Mesenchymal stem cell (in vitro differentiated cells and primary cell): ENCODE measurements around the gene STN1.

Experiments used
- DNase-seq: peaks from one replicate; pipeline ENCODE4 v3.0.0-alpha.2; 2013
- H2AFZ ChIP-seq: one replicate; pipeline ENCODE4 v1.6.1; 2013; ENCODE audit warnings: low read depth, mild to moderate bottlenecking, control low read depth, inconsistent platforms, low read length, moderate library complexity
- H2AK5ac ChIP-seq: 2 replicates; pipeline ENCODE4 v1.6.1; 2013; ENCODE audit warnings: low read length, moderate library complexity, mild to moderate bottlenecking, inconsistent platforms; ENCODE audit not compliant: severe bottlenecking
- H2BK120ac ChIP-seq: one replicate; pipeline ENCODE4 v1.6.1; 2013; ENCODE audit warnings: low read depth, mild to moderate bottlenecking, inconsistent platforms, low read length, moderate library complexity
- H2BK12ac ChIP-seq, 2 experiments: one replicate each; pipeline ENCODE4 v1.6.1; 2013; ENCODE audit warnings: inconsistent platforms in 2 of 2, low read length in 2 of 2, mild to moderate bottlenecking in 2 of 2, moderate library complexity in 2 of 2, control low read depth in 1 of 2
- H2BK15ac ChIP-seq: one replicate; pipeline ENCODE4 v1.6.1; 2013; ENCODE audit warnings: mild to moderate bottlenecking, low read depth, inconsistent platforms; ENCODE audit not compliant: poor library complexity, severe bottlenecking
- H2BK5ac ChIP-seq: 2 replicates; pipeline ENCODE4 v1.6.1; 2013; ENCODE audit warnings: low read depth, mild to moderate bottlenecking, low read length, control low read depth, inconsistent platforms; ENCODE audit not compliant: poor library complexity, severe bottlenecking
- H3K14ac ChIP-seq, 2 experiments: one replicate each; pipeline ENCODE4 v1.6.1; 2013; ENCODE audit warnings: inconsistent platforms in 2 of 2, low read length in 2 of 2, control low read depth in 1 of 2, mild to moderate bottlenecking in 1 of 2, moderate library complexity in 1 of 2
- H3K18ac ChIP-seq, 2 experiments: one replicate each; pipeline ENCODE4 v1.6.1; 2013; ENCODE audit warnings: inconsistent platforms in 2 of 2, low read length in 2 of 2, control low read depth in 1 of 2, low read depth in 1 of 2, mild to moderate bottlenecking in 1 of 2
- H3K23ac ChIP-seq, 2 experiments: one replicate each; pipeline ENCODE4 v1.6.1; 2013; ENCODE audit warnings: inconsistent platforms in 2 of 2, low read length in 2 of 2, mild to moderate bottlenecking in 2 of 2, moderate library complexity in 2 of 2, control low read depth in 1 of 2
- H3K27ac ChIP-seq: 2 replicates; pipeline ENCODE4 v1.5.1; 2013; ENCODE audit warnings: mild to moderate bottlenecking, moderate library complexity, low read length, control low read depth, inconsistent platforms; ENCODE audit not compliant: poor library complexity, severe bottlenecking
- H3K27me3 ChIP-seq, 2 experiments: 2 replicates each; pipeline versions ENCODE4 v1.6.1 to v1.7.0; 2013; ENCODE audit warnings: low read length in 2 of 2, mild to moderate bottlenecking in 2 of 2, moderate library complexity in 2 of 2, control low read depth in 1 of 2, inconsistent platforms in 1 of 2; ENCODE audit not compliant: control insufficient read depth in 1 of 2, insufficient read depth in 1 of 2
- H3K36me3 ChIP-seq, 2 experiments: 2 replicates each; pipeline versions ENCODE4 v1.6.1 to v1.7.0; 2013; ENCODE audit warnings: low read length in 2 of 2, control low read depth in 1 of 2, inconsistent platforms in 1 of 2, low read depth in 1 of 2, mild to moderate bottlenecking in 1 of 2; ENCODE audit not compliant: insufficient read depth in 2 of 2, control insufficient read depth in 1 of 2
- H3K4ac ChIP-seq, 2 experiments: one replicate each; pipeline ENCODE4 v1.6.1; 2013; ENCODE audit warnings: inconsistent platforms in 2 of 2, low read length in 2 of 2, mild to moderate bottlenecking in 2 of 2, moderate library complexity in 2 of 2, control low read depth in 1 of 2, low read depth in 1 of 2
- H3K4me1 ChIP-seq: 2 replicates; pipeline ENCODE4 v1.6.1; 2013; ENCODE audit warnings: low read depth, low read length, control low read depth; ENCODE audit not compliant: control insufficient read depth, insufficient read depth
- H3K4me2 ChIP-seq: 2 replicates; pipeline ENCODE4 v1.6.1; 2013; ENCODE audit warnings: low read length, mild to moderate bottlenecking, inconsistent platforms; ENCODE audit not compliant: poor library complexity, severe bottlenecking
- H3K4me3 ChIP-seq, 2 experiments: 2 replicates each; pipeline versions ENCODE4 v1.5.1 to v1.7.0; 2013; ENCODE audit warnings: low read length in 2 of 2, mild to moderate bottlenecking in 2 of 2, control low read depth in 1 of 2, low read depth in 1 of 2; ENCODE audit not compliant: insufficient read depth in 1 of 2
- H3K79me1 ChIP-seq: replicated peaks from 2 replicates; pipeline ENCODE4 v1.6.1; 2013; ENCODE audit warnings: mild to moderate bottlenecking, control low read depth, low read length, inconsistent platforms; ENCODE audit not compliant: poor library complexity, severe bottlenecking
- H3K9ac ChIP-seq: 2 replicates; pipeline ENCODE4 v1.7.0; 2013; ENCODE audit warnings: mild to moderate bottlenecking, low read length, moderate library complexity
- H3K9me3 ChIP-seq: 2 replicates; pipeline ENCODE4 v1.7.0; 2013; ENCODE audit warnings: mild to moderate bottlenecking, low read length; ENCODE audit not compliant: control insufficient read depth
- H4K8ac ChIP-seq: one replicate; pipeline ENCODE4 v1.6.1; 2013; ENCODE audit warnings: inconsistent platforms, mild to moderate bottlenecking, low read length, moderate library complexity
- H4K91ac ChIP-seq: one replicate; pipeline ENCODE4 v1.6.1; 2013; ENCODE audit warnings: mild to moderate bottlenecking, low read length, inconsistent platforms
- WGBS: methylation state at CpG from one replicate; pipeline ENCODE4 v1.1.7; 2013; ENCODE audit warnings: mixed read lengths; 5-methylcytosine and 5-hydroxymethylcytosine counted together

Gene STN1

DNA sequence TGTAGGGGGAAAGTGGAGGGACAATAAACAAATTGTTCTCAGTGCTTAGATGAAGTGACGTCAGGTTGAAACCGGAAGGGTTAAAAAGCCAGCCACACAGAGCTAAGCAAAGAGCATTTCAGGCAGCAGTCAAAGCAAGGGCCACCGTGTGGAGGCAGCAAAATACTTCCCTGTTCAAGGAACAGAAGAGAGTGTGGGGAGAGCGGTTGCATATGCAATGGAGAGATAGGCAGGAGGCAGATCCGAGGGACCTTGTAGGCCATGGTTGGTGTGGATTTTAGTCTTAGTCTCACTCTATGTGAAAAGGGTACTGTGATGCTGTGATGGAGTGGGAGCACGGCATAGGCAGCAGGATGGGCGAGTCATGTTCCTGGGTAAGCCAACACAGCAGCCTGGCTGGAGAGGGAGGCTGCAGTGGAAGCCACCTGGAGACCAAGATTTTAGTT, 3.8 kb upstream of the STN1 start:
- H2BK5ac ChIP-seq = no peak overlapping the region
- H3K9ac ChIP-seq = no peak overlapping the region
- H3K18ac ChIP-seq = no peak overlapping the region
- H3K23ac ChIP-seq = no peak overlapping the region
- no peak overlapping the region for H3K4me3 ChIP-seq
- H3K27ac ChIP-seq = no peak overlapping the region
- DNase-seq = no peak
- H3K4me2 ChIP-seq = no peak overlapping the region
- no peaks in the 10 kb centered on the region for H3K79me1 ChIP-seq
- no peak overlapping the region for H4K8ac ChIP-seq
- H3K27me3 ChIP-seq = no peaks in the 10 kb centered on the region
- H2BK120ac ChIP-seq = no peak overlapping the region
- H3K36me3 ChIP-seq = no peaks in the 10 kb centered on the region
- H3K14ac ChIP-seq = no peak overlapping the region
- H2BK12ac ChIP-seq = no peak overlapping the region
- peaks cover 6% of the 10 kb centered on the region for H3K4me1 ChIP-seq
- H2BK15ac ChIP-seq = no peak overlapping the region
- H2AK5ac ChIP-seq = no peak overlapping the region
- no peak overlapping the region for H2AFZ ChIP-seq
- H3K4ac ChIP-seq = no peak overlapping the region
- no peaks in the 10 kb centered on the region for H3K9me3 ChIP-seq
- peak overlapping the region; percentile 18 for H4K91ac ChIP-seq
- 72% methylated on average over 7 of the region's 7 CpGs for WGBS

DNA sequence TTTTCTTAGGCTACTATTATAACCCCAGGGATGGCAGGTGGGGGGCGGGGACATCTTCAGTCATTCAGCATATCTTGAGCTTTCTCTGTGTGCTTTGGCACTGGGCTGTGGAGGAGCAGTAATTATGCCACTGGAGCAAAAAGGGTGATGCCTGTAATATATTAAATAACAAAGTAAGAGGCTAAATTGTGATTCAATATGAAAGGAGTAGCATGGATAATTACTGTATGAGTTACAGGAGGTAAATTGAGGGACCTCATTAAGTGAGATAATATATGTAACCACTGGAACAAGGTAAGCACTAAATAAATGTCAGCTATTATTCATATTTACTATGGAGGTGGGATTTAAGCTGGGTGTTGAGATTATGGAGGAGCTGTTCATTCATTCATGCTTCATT, 3.3 kb upstream of the STN1 start:
- DNase-seq = no peak
- no peak overlapping the region for H4K91ac ChIP-seq
- H3K4me2 ChIP-seq = no peak overlapping the region
- no peak overlapping the region for H3K9ac ChIP-seq
- no peak overlapping the region for H4K8ac ChIP-seq
- no peak overlapping the region for H3K23ac ChIP-seq
- no peak overlapping the region for H2AK5ac ChIP-seq
- H3K27ac ChIP-seq = no peak overlapping the region
- 88% methylated on average over 1 of the region's 1 CpG for WGBS
- H3K18ac ChIP-seq = no peak overlapping the region
- H3K79me1 ChIP-seq = no peaks in the 10 kb centered on the region
- H2BK15ac ChIP-seq = no peak overlapping the region
- H3K27me3 ChIP-seq = no peaks in the 10 kb centered on the region
- no peak overlapping the region for H3K4ac ChIP-seq
- H2BK5ac ChIP-seq = no peak overlapping the region
- peaks cover 6% of the 10 kb centered on the region for H3K4me1 ChIP-seq
- no peaks in the 10 kb centered on the region for H3K9me3 ChIP-seq
- no peak overlapping the region for H3K14ac ChIP-seq
- no peaks in the 10 kb centered on the region for H3K36me3 ChIP-seq
- no peak overlapping the region for H2AFZ ChIP-seq
- H2BK12ac ChIP-seq = no peak overlapping the region
- H2BK120ac ChIP-seq = no peak overlapping the region
- H3K4me3 ChIP-seq = no peak overlapping the region

DNA sequence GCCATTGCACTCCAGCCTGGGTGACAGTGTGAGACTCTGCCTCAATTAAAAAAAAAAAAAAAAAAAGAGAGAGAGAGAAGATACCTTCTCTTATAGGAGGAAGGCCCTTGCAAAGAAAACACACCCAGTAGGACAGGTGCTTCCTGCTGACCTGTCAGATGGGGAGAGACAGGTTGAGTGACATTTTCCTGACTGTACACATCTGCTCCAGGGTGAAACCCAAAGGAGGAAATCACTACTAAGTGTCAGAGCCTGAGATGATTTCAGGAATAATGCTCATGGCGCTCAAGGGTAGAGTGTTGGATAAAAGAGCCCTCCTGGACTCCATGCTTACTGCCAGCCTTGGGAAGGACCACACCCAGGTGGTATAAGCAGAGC, 1.7 kb upstream of the STN1 start:
- Histone ChIP-seq H3K27ac (no peak overlapping the region), H3K9ac (no peak overlapping the region), H3K79me1 (peaks cover 4% of the 10 kb centered on the region), H4K91ac (no peak overlapping the region), H3K4me2 (no peak overlapping the region), H3K18ac (no peak overlapping the region), H3K14ac (no peak overlapping the region), H3K4me1 (peaks cover 9% of the 10 kb centered on the region), H3K27me3 (no peaks in the 10 kb centered on the region), H3K23ac (no peak overlapping the region), H2BK12ac (no peak overlapping the region), H3K36me3 (peaks cover 0 to 11% of the 10 kb centered on the region in 2 experiments), H3K4me3 (no peak overlapping the region), H2AFZ (no peak overlapping the region), H3K4ac (no peak overlapping the region), H4K8ac (no peak overlapping the region), H2BK120ac (no peak overlapping the region), H2BK5ac (no peak overlapping the region), H2BK15ac (no peak overlapping the region), H3K9me3 (no peaks in the 10 kb centered on the region), H2AK5ac (no peak overlapping the region)
- WGBS = 98% methylated on average over 1 of the region's 1 CpG
- DNase-seq = no peak

DNA sequence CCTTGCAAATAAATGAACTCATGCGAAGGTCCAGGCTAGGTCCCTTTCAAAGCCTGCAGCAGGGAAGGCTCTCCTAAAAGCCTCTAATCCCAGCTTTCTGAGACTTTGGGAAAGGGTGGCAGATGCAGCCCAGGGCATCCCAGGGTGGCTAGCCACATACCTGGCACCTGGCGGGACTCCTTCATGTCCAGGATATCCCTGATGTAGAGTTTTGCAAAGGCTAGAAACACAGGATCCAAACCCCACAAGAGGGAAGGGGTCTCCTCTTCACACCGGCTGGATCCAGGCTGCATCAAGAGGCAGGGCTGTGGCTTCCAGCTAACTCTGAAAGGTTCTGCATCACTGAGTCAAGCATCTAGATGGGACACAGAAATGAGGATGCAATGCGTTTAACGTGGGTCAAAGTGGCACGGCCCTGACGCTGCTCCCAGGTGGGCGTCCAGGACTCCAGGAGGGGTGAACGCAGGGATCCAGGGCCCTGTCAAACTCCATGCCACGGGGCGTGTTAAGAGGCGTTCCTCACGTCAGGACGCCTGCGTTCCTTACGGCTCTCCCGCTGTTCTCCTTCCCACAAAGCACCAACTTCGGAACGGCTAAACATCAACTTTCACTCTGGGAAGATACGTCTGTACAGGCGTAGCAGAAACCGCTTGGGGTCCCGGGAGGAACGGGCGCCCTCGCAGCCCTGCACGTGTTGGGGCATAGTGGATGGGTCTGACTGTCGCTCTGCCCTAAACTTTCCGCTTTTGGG, 507 bp downstream of the STN1 start:
- Histone ChIP-seq H3K4me1 (peaks cover 13% of the 10 kb centered on the region), H2BK12ac (peak overlapping the region; percentile 32 to 82), H3K27me3 (no peaks in the 10 kb centered on the region), H3K4me2 (peak overlapping the region; percentile 86), H4K8ac (peak overlapping the region; percentile 98), H2AK5ac (peak overlapping the region; percentile 87), H3K4me3 (peak overlapping the region; percentile 75 to 93), H3K4ac (peak overlapping the region; percentile 16 to 99), H2BK120ac (peak overlapping the region; percentile 59), H3K79me1 (peaks cover 9% of the 10 kb centered on the region), H3K18ac (peak overlapping the region; percentile 97 to 100), H3K14ac (peak overlapping the region in 1 of 2 experiments; percentile 98), H3K27ac (peak overlapping the region; percentile 100), H2BK5ac (peak overlapping the region; percentile 95), H3K9ac (peak overlapping the region; percentile 97), H2AFZ (peak overlapping the region; percentile 84), H3K36me3 (peaks cover 0 to 23% of the 10 kb centered on the region in 2 experiments), H3K23ac (peak overlapping the region in 1 of 2 experiments; percentile 66), H2BK15ac (peak overlapping the region; percentile 55), H4K91ac (peak overlapping the region; percentile 93), H3K9me3 (no peaks in the 10 kb centered on the region)
- DNase-seq = no peak
- 6% methylated on average over 29 of the region's 29 CpGs for WGBS
